NT2/D1 (cell line): ENCODE measurements around the gene ERBB4.

Experiments
- YY1 ChIP-seq: IDR thresholded peaks from 2 replicates; pipeline ENCODE4 v1.6.1; 2011; ENCODE audit not compliant: insufficient read length, insufficient read depth
- ZNF274 ChIP-seq: IDR thresholded peaks from 2 replicates; pipeline ENCODE4 v1.6.1; 2011; ENCODE audit warnings: mild to moderate bottlenecking, low read depth, low read length

GRCh38 chr2:212477571-212477970 is 61.0 kb downstream of the ERBB4 start:
- TF ChIP-seq ZNF274 (no peak), YY1 (no peak)
